ENCODE data around the gene DNAJC18. TPM values are rescaled to one million over a fixed set of nuclear protein-coding genes. Genes with fewer than 3 reads are reported as not detected.

DNAJC18 gene
- total and polyA plus RNA-seq, 2 experiments from 2014 or later: 10.6 to 14.4 TPM

- no peaks in the 10 kb centered on the region for H3K9me3 ChIP-seq (ENCODE audit: low read depth)
- H4K20me1 ChIP-seq (ENCODE audit: insufficient read depth, poor library complexity, severe bottlenecking): no peaks in the 10 kb centered on the region
- no peak overlapping the region for H2AFZ ChIP-seq
- H3K4me1 ChIP-seq (ENCODE audit: insufficient read depth): peaks cover 21% of the 10 kb centered on the region
- WGBS (ENCODE audit: low lambda C conversion rate, missing lambda C conversion rate): 93% methylated on average over 1 of the region's 1 CpG
- no peak overlapping the region for H3K4me3 ChIP-seq
- no peaks in the 10 kb centered on the region for H3K36me3 ChIP-seq (replicated peaks; ENCODE audit: insufficient read depth, low read depth)
- TF ChIP-seq, protein P1, sequence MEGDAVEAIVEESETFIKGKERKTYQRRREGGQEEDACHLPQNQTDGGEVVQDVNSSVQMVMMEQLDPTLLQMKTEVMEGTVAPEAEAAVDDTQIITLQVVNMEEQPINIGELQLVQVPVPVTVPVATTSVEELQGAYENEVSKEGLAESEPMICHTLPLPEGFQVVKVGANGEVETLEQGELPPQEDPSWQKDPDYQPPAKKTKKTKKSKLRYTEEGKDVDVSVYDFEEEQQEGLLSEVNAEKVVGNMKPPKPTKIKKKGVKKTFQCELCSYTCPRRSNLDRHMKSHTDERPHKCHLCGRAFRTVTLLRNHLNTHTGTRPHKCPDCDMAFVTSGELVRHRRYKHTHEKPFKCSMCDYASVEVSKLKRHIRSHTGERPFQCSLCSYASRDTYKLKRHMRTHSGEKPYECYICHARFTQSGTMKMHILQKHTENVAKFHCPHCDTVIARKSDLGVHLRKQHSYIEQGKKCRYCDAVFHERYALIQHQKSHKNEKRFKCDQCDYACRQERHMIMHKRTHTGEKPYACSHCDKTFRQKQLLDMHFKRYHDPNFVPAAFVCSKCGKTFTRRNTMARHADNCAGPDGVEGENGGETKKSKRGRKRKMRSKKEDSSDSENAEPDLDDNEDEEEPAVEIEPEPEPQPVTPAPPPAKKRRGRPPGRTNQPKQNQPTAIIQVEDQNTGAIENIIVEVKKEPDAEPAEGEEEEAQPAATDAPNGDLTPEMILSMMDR (IDR thresholded peaks at IDR 0.05; ENCODE audit: poor library complexity): no peak
- TF ChIP-seq EZH2phosphoT487 (IDR thresholded peaks at IDR 0.05; ENCODE audit: low read depth, severe bottlenecking, unreplicated experiment): no peak
- no peak for TF ChIP-seq EZH2 (IDR thresholded peaks at IDR 0.05; ENCODE audit: borderline replicate concordance)
- no peaks in the 10 kb centered on the region for H3K9me2 ChIP-seq (replicated peaks; ENCODE audit: insufficient read depth)
- no peaks in the 10 kb centered on the region for H3K27me3 ChIP-seq
- DNase-seq (ENCODE audit: low spot score): no peak
- peak overlapping the region; percentile 64 for H3K27ac ChIP-seq
- no peak overlapping the region for H3K4me2 ChIP-seq
- no peaks in the 10 kb centered on the region for H3K79me2 ChIP-seq
Observed at GRCh38 chr5:139418793-139419192, 20.5 kb downstream of the DNAJC18 start.

DNA sequence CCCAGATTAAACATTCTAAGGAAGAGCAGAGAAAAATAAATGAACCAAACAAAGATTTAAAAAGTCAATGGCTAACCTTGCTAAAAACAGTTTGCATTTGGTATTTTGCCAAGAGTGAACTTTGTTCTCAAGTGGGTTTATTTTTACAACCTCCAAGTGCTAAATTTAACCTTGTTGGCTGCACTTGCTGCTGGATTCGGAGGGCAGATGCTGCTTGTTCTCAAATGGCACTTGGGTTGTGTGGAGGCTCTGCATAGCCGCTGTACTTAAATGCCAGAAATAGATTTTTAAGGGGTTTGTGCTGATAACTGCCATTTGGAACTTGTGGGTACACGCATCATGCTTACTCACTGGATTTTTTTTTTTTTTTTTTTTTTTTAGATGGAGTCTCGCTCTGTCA is 22.1 kb downstream of the DNAJC18 start:
- H3K27me3 ChIP-seq: no peaks in the 10 kb centered on the region
- DNase-seq (ENCODE audit: low spot score): no peak
- no peak overlapping the region for H3K27ac ChIP-seq
- H3K9me3 ChIP-seq (ENCODE audit: low read depth): no peaks in the 10 kb centered on the region
- H3K4me3 ChIP-seq: no peak overlapping the region
- H3K4me2 ChIP-seq: peak overlapping the region; percentile 2
- 74% methylated on average over 3 of the region's 4 CpGs for WGBS (ENCODE audit: low lambda C conversion rate, missing lambda C conversion rate)
- no peak overlapping the region for H2AFZ ChIP-seq
- H3K4me1 ChIP-seq (ENCODE audit: insufficient read depth): peaks cover 21% of the 10 kb centered on the region
- H3K79me2 ChIP-seq: no peaks in the 10 kb centered on the region
- TF ChIP-seq, protein P1 (IDR thresholded peaks at IDR 0.05; ENCODE audit: poor library complexity): no peak
- no peak for TF ChIP-seq EZH2 (IDR thresholded peaks at IDR 0.05; ENCODE audit: borderline replicate concordance)
- TF ChIP-seq EZH2phosphoT487 (IDR thresholded peaks at IDR 0.05; ENCODE audit: low read depth, severe bottlenecking, unreplicated experiment): no peak
- no peaks in the 10 kb centered on the region for H3K9me2 ChIP-seq (replicated peaks; ENCODE audit: insufficient read depth)
- no peaks in the 10 kb centered on the region for H4K20me1 ChIP-seq (ENCODE audit: insufficient read depth, poor library complexity, severe bottlenecking)
- H3K36me3 ChIP-seq (replicated peaks; ENCODE audit: insufficient read depth, low read depth): no peaks in the 10 kb centered on the region

DNA sequence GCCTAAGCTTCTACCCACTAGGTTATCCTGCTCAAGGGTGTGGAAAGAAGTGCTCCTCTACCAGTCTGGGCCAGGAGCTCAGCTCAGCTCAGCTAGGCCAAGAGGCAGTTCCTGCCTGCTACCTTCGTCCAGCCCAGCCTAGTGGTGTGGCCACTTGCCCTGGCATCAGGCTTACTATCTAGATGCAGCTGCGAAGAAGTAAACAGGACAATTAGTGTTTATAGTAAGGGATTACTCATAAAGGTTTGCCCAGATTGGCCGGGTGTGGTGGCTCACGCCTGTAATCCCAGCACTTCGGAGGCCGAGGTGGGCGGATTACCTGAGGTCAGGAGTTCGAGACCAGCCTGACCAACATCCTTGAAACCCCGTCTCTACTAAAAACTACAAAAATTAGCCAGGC is 22.7 kb downstream of the DNAJC18 start:
- peaks cover 21% of the 10 kb centered on the region for H3K4me1 ChIP-seq (ENCODE audit: insufficient read depth)
- no peaks in the 10 kb centered on the region for H3K27me3 ChIP-seq
- H3K79me2 ChIP-seq: no peaks in the 10 kb centered on the region
- H2AFZ ChIP-seq: no peak overlapping the region
- H3K9me2 ChIP-seq (replicated peaks; ENCODE audit: insufficient read depth): no peaks in the 10 kb centered on the region
- peak overlapping the region; percentile 2 for H3K4me2 ChIP-seq
- 84% methylated on average over 9 of the region's 9 CpGs for WGBS (ENCODE audit: low lambda C conversion rate, missing lambda C conversion rate)
- no peak overlapping the region for H3K27ac ChIP-seq
- no peaks in the 10 kb centered on the region for H4K20me1 ChIP-seq (ENCODE audit: insufficient read depth, poor library complexity, severe bottlenecking)
- H3K4me3 ChIP-seq: no peak overlapping the region
- no peaks in the 10 kb centered on the region for H3K9me3 ChIP-seq (ENCODE audit: low read depth)
- TF ChIP-seq EZH2 (IDR thresholded peaks at IDR 0.05; ENCODE audit: borderline replicate concordance) (no peak), EZH2phosphoT487 (IDR thresholded peaks at IDR 0.05; ENCODE audit: low read depth, severe bottlenecking, unreplicated experiment) (no peak)
- TF ChIP-seq, protein P1 (IDR thresholded peaks at IDR 0.05; ENCODE audit: poor library complexity): no peak
- no peaks in the 10 kb centered on the region for H3K36me3 ChIP-seq (replicated peaks; ENCODE audit: insufficient read depth, low read depth)
- DNase-seq (ENCODE audit: low spot score): no peak

DNA sequence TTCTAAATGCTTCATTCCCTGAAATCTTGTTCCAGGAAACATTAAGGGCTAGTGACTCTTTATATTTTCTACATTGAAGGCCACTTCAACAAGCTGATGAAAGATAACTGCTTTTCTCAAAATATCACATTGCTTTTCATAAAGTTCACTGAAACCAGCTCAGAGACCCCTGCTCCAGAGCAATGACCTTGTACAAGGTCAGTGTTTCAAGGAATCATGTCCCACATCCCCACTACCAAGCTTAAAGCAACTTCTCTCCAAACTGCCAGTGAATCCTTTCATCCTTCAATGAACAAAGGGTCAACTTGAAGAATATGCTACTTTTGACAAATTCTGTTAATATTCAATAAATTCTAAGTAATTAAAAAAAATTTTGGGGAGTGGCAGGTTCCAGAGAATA is 23.5 kb downstream of the DNAJC18 start:
- Histone ChIP-seq H3K9me3 (ENCODE audit: low read depth) (no peaks in the 10 kb centered on the region), H3K4me3 (no peak overlapping the region), H3K27me3 (no peaks in the 10 kb centered on the region), H3K4me2 (no peak overlapping the region), H3K4me1 (ENCODE audit: insufficient read depth) (peaks cover 21% of the 10 kb centered on the region), H2AFZ (no peak overlapping the region), H3K79me2 (no peaks in the 10 kb centered on the region), H3K27ac (no peak overlapping the region), H3K36me3 (replicated peaks; ENCODE audit: insufficient read depth, low read depth) (no peaks in the 10 kb centered on the region), H4K20me1 (ENCODE audit: insufficient read depth, poor library complexity, severe bottlenecking) (no peaks in the 10 kb centered on the region), H3K9me2 (replicated peaks; ENCODE audit: insufficient read depth) (no peaks in the 10 kb centered on the region)
- TF ChIP-seq EZH2phosphoT487 (IDR thresholded peaks at IDR 0.05; ENCODE audit: low read depth, severe bottlenecking, unreplicated experiment): no peak
- TF ChIP-seq, protein P1 (IDR thresholded peaks at IDR 0.05; ENCODE audit: poor library complexity): no peak
- TF ChIP-seq EZH2 (IDR thresholded peaks at IDR 0.05; ENCODE audit: borderline replicate concordance): no peak
- DNase-seq (ENCODE audit: low spot score): no peak

Data from hepatocyte (in vitro differentiated cells).